NCI-H1048 (cell line): ENCODE measurements around the gene PNPLA5.
A peak's percentile ranks its signal among the peaks of the same experiment; 100 is the strongest.

ENCODE experiments used
- DNase-seq: peaks from one replicate; lab custom pipeline; 2025; lab: John Stamatoyannopoulos, UW

Gene PNPLA5

GRCh38 chr22:43901976-43902643, 10.3 kb upstream of the PNPLA5 start:
- no peak for DNase-seq

GRCh38 chr22:43900206-43900605, 8.4 kb upstream of the PNPLA5 start:
- no peak for DNase-seq

GRCh38 chr22:43897751-43898261, 6.0 kb upstream of the PNPLA5 start:
- no peak for DNase-seq

- no peak for DNase-seq
Measured at GRCh38 chr22:43895986-43896645, 4.3 kb upstream of the PNPLA5 start.

GRCh38 chr22:43894122-43894521, 2.3 kb upstream of the PNPLA5 start:
- DNase-seq, result no peak

GRCh38 chr22:43893266-43893665, 1.5 kb upstream of the PNPLA5 start:
- DNase-seq, result no peak

- no peak for DNase-seq
Measured at GRCh38 chr22:43892183-43892894, 526 bp upstream of the PNPLA5 start.

GRCh38 chr22:43890901-43891331, 897 bp downstream of the PNPLA5 start:
- no peak for DNase-seq

GRCh38 chr22:43889860-43890253, 2.0 kb downstream of the PNPLA5 start:
- no peak for DNase-seq

GRCh38 chr22:43889201-43889859, 2.5 kb downstream of the PNPLA5 start:
- no peak for DNase-seq

- no peak for DNase-seq
Measured at GRCh38 chr22:43888740-43889139, 3.1 kb downstream of the PNPLA5 start.

GRCh38 chr22:43887391-43887790, 4.4 kb downstream of the PNPLA5 start:
- DNase-seq, result no peak

- no peak for DNase-seq
Measured at GRCh38 chr22:43886231-43886630, 5.6 kb downstream of the PNPLA5 start.

GRCh38 chr22:43885786-43886185, 6.0 kb downstream of the PNPLA5 start:
- DNase-seq, result no peak

GRCh38 chr22:43885319-43885671, 6.5 kb downstream of the PNPLA5 start:
- DNase-seq, result no peak

- peak; percentile 4 for DNase-seq
Measured at GRCh38 chr22:43884600-43885318, 7.1 kb downstream of the PNPLA5 start.

- DNase-seq, result no peak
Measured at GRCh38 chr22:43883719-43884415, 7.9 kb downstream of the PNPLA5 start.

GRCh38 chr22:43883012-43883661, 8.7 kb downstream of the PNPLA5 start:
- DNase-seq, result no peak

- no peak for DNase-seq
Measured at GRCh38 chr22:43882122-43882767, 9.6 kb downstream of the PNPLA5 start.
